NCI-H82 (cell line): ENCODE measurements around the gene ENTPD8.
"Not testable (repeated sequence)": the region's sequence is repeated elsewhere in the genome, so short reads cannot be mapped to it uniquely, and the experiment has no call there.

ENCODE experiments used
- DNase-seq: peaks from one replicate; lab custom pipeline; 2025; lab: John Stamatoyannopoulos, UW

Gene ENTPD8

DNA sequence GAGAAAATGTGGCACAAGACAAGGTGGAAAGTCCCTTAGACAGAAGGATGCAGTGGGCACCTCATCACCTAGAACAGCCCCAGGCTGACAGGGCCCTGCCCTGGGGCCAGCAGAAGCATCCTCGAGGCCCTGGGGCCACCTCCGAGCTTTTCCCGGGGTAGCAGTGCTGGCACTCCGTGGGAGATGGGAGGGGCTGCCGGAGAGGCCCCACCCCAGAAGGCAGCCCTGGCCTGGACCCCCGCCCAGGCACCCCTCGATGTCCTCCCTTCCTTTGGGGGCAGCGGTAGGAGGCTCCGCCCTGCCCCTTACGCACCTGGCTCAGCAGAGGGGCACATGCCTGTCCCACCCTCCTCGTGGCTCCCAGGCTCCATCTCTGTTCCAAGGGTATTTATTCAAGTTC, 35.7 kb upstream of the ENTPD8 start:
- DNase-seq: no peak

DNA sequence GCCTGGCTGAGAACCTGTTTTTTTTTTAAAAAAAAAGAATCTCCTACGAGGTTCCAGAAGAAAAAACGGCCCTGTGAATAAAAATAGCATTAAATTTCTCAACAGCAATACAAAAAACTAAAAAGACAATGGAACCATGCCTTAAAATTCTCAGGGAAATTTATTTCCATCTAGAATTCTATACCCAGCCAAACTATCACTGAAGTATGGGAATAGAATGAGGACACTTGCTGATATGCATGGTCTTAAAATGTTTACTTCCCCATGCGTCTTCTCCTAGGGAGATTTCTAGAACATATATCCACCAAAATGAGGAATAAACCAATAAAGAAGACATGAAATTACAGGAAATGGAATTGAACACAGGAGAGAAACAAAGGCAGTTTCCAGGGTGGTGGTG, 34.5 kb upstream of the ENTPD8 start:
- no peak for DNase-seq

DNA sequence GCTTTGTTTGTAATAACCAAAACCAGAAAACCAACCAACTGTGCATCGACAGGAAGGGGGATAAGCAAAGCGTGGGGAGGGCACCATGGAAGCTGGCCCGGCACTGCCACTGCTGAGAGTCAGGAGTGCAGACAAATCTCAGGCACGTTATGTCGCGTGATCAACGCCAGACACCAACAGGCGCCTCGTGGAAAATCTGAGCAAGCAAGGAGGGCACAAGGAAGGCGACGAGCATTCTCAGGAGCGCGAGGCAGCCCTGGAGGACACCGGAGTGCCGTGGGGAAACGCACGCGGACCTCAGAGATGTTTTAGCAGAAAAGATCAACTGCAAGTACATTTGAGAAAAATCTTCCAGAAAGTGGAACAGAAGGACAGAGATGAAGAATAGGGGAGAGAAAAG, 33.1 kb upstream of the ENTPD8 start:
- no peak for DNase-seq

DNA sequence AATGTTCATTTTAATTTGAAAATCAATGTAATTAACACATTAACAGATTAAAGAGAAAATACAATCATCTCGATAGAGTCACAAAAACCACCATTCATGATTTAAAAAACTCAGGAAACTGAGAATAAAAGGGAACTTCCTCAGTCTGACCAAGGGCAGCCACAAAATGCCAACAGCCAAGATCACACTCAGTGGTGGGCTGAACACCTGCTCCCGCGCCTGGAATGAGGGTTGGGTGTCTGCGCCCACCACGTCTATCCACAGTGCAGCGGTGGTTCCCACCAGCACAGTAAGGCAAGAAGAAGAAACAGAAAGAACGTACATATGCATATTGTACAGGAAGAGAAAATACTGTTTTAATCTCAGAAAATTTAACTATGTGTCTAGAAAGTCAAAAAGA, 29.6 kb upstream of the ENTPD8 start:
- DNase-seq: no peak

DNA sequence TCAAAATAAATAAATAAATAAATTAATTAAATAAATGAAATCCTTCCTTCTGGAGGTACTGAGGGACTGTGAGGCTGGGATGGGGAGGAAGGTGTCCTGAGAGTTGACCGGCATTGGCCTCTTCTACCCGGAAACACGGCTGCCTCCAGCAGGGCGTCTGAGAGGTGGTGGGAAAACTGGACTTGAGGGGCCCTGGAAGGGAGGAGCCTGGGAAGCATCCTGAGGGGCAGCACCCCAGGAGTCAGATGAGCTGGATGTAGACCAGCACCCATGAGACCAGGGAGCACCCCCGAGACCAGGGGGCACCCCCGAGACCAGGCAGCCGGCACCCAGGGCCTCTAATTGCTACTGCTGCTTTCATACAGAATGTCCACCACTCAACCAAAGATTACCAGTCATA, 26.7 kb upstream of the ENTPD8 start:
- DNase-seq: no peak

DNA sequence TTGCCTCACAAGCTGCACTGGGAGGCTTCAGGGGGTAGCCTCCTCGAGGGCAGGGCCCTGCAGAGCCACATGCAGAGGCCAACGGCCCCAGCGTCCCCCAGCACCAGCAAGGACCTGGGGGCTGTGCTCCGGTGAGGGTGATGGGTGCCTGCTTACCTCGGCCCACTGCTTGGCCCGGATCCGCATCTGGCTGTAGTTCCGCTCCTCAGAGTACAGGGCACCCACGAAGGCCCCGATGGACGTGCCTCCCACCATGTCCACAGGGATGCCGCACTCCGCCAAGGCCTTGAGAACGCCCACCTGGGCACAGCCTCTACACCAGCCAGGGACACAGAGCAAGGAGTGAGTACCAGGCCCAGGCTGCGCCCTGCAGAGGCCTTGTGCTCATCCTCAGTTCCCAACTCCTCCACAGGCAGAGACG, 26.0 kb upstream of the ENTPD8 start:
- DNase-seq: no peak

DNA sequence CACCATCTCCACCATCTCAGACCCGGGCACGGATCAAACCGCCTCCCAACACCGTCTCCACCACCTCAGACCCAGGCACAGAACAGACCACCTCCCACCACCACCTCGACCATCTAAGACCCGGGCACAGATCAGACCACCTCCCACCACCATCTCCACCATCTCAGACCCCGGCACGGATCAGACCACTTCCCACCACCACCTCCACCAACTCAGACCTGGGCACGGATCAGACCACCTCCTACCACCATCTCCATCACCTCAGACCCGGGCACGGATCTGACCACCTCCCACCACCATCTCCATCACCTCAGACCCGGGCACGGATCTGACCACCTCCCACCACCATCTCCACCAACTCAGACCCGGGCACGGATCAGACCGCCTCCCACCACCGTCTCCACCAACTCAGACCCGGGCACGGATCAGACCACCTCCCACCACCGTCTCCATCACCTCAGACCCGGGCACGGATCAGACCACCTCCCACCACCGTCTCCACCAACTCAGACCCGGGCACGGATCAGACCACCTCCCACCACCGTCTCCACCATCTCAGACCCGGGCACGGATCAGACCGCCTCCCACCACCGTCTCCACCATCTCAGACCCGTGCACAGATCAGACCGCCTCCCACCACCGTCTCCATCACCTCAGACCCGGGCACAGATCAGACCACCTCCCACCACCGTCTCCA, 25.4 kb upstream of the ENTPD8 start:
- DNase-seq: not testable (repeated sequence)

DNA sequence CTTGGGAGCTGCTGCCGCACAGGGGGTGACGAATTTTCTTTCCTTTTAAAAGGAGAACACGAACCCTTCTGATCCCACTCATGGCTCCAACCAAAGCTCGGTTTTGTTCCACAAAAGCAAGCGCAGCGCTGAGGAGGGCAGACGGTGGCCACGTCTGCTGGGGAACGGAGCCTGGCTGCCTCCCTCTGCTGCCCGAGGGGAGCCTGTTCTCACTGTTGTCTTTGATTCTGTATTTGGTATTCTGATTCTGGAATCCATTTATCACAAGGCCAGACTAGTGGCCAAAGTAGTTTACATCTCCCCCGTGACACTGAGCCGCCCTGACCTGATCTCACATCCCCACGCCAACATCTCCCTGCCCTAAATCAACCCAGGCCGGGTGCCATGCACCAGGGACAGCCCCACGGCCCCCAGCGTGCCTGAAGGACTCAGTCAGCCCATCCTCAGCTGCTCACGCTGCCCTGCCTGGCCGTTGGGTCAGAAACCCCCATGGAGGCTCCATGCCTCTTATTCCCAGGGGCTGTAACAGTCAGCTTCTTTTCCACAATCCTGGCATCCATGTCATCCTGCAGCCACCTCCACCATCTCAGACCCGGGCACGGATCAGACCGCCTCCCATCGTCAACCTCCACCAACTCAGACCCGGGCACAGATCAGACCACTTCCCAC, 24.7 kb upstream of the ENTPD8 start:
- no peak for DNase-seq

DNA sequence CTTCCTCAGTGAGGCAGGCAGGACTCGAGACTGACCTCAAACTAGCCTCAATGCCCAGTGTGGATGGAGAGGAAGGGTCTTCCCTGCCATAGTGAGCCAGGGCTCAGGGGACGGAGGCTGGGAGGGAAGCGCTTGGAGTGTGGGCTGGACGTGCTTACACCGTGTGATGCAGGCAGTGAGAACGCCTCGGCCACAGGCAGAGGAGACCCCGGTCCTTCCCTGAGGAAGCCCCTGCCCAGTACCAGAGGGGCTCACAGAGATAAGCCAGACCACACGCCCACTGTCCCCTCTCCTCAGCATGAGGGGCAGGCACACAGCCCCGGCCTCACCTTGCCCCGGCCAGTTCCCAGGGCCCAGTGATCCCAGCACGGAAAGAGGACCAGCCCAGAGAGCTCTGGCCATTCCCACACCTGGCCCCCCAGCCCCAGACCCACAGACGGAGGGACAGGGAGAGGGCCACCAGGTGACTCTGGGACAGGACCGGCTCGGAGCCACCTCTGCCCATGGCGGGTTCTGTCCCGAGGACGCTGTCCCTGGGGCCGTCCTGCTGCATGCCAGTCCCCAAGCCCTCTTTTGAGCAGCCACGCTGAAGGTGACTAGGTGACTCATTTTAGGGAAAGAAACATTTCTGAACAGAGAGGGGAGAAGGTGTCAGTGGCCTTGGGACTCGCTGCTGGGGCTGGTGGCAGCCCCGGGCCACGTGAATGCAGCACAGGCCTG, 24.0 kb upstream of the ENTPD8 start:
- DNase-seq: no peak

DNA sequence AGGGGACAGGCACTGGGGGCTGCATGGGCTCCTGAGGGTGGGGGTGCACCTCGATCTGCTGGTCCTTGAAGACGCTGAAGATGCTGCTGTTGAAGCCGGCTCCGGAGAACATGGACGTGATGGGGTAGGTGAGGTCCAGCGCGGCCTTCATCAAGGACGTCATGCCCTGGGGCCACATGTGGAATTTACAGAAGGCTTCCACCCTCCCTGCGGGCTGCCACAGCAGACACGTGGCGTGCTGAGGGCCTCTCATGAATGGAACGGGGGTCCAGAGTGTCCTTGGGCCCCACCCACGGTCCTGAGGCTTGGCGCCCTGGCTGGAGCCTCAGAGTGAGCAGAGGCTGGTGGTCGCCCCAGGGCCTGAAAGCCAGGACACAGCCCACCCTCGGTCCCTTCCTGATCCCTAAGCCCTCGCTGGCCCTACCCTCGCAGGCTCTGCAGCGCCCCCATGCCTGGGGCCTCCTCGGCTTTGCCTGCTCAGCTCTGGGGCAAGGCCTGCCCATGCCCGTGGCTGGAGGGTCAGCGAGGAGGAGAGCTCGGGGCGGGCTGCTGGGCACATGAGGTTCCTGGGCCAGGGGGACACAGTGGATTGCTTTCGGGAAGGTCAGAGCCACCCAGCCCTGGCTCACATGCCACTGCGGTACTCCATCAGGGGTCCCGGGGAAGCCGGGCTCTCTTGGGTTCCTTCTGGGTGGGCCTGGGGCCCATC, 23.3 kb upstream of the ENTPD8 start:
- no peak for DNase-seq

DNA sequence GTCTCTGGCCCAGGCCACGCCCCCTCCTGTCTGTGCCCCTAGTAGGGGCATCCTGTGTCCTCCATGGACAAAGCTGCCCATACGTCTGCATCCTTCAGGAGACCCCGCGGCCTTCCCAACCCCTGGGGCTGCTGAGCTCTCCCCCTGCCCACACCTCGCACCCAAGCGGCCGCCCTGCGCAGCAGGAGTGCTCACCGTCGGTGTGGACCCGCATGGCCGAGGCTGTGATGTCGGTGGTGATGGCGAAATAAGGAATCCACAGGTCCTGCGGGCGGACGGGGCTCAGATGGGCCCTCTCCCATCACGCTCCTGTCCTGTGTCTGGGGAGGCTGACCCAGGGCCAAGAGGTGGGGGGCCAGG, 22.8 kb upstream of the ENTPD8 start:
- no peak for DNase-seq

DNA sequence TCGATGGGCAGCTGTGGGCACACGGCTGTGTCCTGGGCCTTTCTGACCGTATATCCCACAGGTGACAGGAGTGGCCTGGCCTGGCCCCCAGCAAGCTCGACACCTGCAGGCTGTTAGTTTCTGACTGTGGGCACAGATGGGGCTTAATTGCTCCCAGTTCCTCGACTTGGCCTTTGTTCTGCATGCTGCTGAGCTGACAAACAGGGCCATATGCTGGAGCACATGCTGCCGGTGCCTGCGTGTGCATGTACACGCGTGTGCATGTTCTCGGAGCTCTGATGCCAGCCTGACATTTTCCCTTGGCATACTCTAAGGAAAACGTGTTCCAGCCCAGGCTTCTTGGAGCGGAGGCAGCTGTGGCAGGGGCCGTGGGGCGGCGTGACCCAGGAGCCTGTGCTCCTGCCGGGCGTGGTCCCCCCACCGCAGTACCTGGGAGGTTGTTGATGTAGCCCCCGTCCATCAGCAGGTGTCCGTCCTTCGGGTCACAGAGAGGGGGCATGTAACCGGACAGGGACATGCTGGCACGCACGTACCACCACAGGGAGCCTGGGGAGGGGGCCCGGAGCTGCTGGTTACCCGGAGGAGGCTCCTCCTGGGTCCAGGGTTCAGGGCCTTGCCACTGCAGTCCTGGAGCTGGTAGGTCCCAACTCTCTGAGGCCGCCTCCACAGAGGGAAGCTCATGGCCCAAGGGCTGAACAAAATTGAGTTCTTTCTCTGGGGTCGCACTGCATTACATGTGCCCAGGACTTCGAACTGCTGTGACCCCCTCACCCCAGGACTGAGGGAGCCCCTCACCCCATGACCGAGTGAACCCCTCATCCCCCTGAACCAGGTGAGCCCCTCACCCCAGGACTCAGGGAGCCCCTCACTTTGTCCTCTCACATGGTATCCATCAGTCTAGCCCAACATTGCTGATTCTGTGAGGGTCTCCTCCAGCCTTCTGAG, 22.1 kb upstream of the ENTPD8 start:
- DNase-seq: no peak

DNA sequence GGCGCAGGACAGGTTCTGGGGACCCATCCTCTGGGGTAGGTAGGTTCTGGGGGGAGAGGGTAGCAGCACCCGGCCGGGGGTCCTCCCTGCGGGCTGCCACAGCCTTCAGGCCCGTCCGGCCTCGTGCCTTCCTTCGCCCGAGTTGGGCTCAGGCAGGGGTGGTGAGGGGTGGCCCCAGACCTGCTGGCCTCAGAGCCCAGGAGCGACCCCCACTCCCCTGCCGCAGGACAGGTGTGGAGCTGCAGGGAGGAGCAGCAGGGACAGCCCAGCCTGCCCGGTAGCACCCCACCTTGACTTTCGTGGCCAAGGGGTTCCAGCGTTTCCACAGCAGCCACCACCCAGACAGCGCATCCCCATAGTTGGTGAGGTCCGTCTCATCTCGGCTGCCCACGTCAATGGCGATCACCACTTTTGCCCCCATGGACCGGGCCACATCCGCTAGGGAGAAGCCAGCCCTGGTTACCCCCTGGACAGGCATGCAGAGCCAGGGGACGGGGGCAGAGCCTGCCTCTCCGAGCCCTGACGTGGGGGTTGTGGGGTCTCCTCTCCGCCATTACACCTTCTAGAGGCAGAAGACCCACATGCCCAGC, 21.3 kb upstream of the ENTPD8 start:
- no peak for DNase-seq

DNA sequence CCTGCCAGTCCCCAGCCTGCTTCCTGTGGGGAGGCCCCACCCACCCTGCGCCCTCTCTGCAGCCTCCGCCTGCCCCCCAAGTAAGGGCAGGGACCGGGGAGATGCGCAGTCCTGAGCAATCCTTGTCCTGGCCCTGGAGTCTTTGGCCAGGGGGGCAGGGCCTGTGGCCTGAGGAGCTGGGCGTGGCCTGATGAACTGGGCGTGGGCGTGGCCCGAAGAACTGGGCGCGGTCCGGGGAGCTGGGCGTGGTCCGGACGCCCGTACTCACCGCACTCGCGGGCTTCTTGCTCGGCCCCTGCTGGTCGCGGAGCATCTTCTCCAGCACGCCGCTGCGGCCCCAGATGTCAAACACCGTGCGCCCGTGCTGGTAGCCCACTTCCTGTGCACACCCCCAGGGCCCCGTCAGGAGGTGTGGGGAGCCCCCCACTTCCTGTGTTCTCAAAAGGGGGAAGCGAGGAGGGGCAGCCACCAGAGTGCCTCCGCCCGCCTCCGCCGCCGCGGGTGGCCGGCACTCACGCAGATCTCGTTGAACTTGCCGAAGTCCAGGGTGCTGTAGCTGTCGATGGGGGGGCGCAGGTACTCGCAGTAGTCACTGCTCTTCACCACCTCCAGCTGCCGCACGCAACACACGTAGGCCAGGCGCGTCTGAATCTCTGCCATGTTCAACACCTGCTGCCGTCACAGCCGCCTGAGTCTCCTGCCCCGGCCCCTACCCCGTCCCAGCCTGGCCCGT, 20.7 kb upstream of the ENTPD8 start:
- DNase-seq: no peak

DNA sequence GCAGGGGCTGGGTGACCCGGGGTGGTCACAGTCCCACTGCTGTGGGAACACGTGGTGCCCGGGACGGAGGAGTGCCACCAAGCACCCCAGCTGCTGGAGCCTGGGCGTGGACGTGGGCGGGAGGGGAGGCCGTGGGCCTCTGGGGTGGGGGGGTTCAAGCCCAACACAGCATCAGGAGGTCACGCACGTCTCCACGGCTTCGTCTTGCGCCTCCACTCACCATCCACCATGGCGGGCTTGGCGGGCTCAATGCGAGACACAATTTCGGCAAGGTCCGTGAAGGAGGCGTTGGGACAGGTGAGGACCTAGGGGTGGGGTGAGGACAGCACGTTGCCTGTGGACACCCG, 20.1 kb upstream of the ENTPD8 start:
- no peak for DNase-seq

DNA sequence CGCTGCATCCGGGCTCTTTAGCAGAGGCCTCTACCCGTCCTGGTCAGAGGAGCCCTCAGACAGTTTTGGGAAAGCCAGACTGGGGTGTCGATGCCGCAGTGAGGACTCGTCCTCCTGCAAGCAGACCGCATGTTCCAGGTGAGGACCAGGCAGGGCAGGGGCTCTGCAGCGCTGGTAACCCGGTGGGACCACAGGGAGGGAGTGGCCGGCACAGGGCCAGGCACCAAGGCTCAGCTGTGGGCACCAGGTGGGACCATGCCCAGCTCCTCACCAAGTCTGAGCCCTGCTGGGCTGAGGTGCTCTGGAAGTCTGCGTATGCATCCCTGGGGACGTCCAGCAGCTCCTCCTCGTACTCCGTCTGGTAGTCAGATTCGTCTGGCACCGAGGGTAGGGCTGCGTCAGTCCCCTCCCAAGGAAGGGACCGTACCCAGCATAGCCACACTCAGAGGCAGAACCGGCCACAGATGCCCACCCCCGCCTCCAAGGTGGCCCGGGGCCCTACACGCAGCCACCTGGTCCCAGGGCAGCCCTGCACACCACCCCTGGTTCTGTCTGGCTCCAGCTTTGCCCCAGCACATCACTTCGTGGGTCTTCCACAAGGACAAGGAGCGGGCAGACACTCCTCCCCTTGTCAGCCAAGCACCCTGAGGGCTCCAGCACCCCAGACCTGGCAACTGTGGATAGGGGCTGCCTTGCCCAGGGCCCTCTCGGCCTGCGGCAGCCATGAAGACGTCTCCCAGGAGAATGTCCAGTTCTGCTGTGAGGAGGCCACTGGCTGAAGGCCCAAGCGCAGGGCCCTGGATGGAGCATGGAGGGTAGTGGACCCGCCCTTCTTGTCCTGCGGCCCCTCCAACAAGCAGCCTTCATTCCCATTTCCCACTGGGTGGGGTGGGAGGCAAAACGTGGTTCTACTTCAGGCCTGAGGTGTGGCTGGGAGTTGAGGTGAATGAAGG, 19.5 kb upstream of the ENTPD8 start:
- no peak for DNase-seq

DNA sequence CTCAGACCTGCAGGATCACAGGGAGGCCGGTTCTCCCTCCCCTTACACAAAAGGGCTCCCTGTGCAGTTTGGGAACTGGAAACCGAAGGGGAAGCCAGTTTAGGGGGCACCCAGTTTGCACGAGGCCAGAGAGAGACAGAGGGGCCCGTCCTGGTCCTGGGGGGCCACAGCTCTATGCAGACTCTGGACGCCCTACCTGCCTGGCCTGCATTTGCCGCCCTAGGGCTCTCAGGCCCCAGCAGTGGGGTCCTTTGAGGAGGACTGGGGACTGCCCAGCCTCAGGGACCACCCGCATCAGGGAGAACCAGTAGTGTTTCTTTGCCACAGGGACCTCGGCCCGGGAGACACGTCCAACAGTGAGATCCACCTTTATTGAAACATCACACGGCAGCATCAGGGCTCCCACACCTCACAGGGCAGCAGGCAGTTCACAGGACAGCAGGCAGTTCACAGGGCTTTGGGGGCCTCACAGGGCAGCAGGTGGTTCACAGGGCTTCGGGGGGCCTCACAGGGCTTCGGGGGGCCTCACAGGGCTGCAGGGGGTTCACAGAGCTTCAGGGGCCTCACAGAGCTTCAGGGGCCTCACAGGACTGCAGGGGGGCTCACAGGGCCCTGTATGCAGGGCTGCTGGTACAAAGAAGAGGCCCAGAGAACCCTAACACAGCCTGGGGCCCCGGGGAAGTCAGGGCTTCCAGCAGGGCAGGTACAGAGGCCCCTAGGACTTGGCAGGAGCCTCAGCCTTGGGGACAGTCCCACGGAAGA, 18.6 kb upstream of the ENTPD8 start:
- no peak for DNase-seq

DNA sequence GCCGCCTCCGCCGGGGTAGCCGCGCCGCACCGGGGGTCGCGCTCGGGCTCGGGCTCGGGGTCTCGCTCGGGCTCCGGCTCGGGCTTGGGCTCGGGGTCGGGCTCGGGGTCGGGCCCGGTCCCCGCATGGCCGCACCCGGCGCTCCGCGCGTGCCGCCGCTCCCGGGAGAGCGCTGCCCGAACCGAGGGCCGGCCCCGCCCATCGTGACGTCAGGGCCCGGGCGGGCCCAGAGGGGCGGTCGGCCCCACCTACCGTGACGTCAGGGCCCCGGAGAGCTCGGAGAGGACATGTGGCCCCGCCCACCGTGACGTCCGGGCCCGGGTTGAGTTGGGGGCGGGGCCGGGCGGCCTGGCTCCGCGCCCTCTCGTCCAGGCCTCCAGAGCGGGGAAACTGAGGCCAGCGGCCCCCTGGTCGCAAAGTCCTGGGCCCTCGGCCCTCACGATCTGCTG, 18.0 kb upstream of the ENTPD8 start, which contains the start of gene NSMF:
Gene NSMF (minus strand): TSS at position 183 of the 449 bp plus-strand sequence. CDS start 232 bp downstream, outside the sequence.
- DNase-seq: peak; percentile 94
